ENCODE data around the gene TJP1.

TJP1 gene

DNA sequence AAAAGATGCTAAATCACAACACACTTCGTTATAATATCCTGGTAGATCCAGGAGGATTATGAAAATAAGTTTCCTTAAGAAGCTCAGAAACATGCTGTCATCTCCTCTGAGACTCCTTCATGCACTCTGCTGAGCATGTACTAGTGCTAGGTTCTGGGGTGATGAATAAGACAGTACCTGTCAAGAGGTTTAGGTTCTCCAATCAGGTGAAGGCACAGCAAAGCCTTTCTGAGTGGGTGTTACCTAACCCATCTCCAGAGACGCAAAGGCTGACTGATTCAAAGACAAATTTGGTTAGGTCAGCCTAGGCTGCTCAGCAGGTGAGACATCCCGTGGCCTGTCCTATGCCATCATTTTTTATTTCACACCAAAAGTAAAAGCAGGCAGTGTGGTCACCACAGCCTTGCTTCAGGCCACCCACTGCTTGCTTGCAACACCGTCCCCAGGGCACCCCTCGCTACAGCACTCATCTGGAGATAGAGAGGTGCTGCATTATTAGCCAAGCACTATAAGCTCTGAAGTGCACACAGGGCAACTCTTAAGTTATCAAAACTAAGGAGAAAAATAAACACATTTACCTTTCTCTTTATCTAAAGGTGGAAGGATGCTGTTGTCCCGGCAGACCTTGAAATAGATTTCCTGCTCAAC lies 117.2 kb downstream of the TJP1 start:
- TF ChIP-seq, protein P1, sequence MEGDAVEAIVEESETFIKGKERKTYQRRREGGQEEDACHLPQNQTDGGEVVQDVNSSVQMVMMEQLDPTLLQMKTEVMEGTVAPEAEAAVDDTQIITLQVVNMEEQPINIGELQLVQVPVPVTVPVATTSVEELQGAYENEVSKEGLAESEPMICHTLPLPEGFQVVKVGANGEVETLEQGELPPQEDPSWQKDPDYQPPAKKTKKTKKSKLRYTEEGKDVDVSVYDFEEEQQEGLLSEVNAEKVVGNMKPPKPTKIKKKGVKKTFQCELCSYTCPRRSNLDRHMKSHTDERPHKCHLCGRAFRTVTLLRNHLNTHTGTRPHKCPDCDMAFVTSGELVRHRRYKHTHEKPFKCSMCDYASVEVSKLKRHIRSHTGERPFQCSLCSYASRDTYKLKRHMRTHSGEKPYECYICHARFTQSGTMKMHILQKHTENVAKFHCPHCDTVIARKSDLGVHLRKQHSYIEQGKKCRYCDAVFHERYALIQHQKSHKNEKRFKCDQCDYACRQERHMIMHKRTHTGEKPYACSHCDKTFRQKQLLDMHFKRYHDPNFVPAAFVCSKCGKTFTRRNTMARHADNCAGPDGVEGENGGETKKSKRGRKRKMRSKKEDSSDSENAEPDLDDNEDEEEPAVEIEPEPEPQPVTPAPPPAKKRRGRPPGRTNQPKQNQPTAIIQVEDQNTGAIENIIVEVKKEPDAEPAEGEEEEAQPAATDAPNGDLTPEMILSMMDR (IDR thresholded peaks at IDR 0.05; ENCODE audit: insufficient read depth, low read length, poor library complexity, severe bottlenecking): no peak
- no peaks in the 10 kb centered on the region for H3K36me3 ChIP-seq (ENCODE audit: control insufficient read depth, insufficient read depth, low read length)
- DNase-seq (ENCODE audit: extremely low read depth, insufficient read length): no peak
- H3K4me3 ChIP-seq (replicated peaks; ENCODE audit: low read depth, low read length): no peak overlapping the region
- H3K27me3 ChIP-seq (replicated peaks; ENCODE audit: control insufficient read depth, insufficient read depth, low read length): no peaks in the 10 kb centered on the region

DNA sequence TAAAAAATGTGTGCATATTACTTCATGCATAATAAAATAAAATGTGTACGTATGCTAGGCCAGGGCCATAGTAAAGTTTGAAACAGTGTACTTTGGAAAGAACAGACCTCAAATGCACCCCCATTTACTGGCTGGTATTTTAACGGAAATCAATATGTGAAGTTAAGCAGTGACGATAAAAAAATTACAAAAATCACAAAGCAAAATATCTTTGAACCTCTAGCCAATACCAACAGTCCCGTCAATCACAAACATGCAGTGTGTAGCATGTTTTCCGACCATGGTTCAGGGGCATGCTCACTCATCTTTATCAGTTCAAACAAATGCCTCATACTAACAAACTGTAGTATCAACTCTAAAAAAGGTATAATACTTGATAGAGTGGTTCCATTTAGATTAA lies 121.1 kb downstream of the TJP1 start:
- no peak for DNase-seq (ENCODE audit: extremely low read depth, insufficient read length)
- no peak overlapping the region for H3K4me3 ChIP-seq (replicated peaks; ENCODE audit: low read depth, low read length)
- TF ChIP-seq, protein P1 (IDR thresholded peaks at IDR 0.05; ENCODE audit: insufficient read depth, low read length, poor library complexity, severe bottlenecking): no peak
- H3K27me3 ChIP-seq (replicated peaks; ENCODE audit: control insufficient read depth, insufficient read depth, low read length): no peaks in the 10 kb centered on the region
- H3K36me3 ChIP-seq (ENCODE audit: control insufficient read depth, insufficient read depth, low read length): no peaks in the 10 kb centered on the region

DNA sequence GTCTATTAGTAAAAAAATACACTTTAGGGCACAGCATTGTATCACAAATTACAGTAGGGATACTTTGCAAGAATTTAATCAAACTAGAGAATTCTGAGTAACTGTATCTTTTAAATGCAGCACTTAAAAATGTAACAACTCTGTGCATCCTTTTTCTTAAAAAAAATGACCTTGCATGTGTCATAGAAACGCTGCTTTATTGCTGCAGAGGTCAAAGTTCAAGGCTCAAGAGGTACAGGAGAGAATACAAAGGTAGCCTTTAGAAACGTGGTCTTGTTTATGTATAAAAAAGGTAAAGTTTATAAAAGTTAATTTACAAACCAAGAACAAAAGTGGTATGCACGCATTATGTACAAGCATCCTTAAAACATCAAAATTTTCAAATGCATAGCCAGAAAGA lies 122.0 kb downstream of the TJP1 start:
- Histone ChIP-seq H3K4me3 (replicated peaks; ENCODE audit: low read depth, low read length) (no peak overlapping the region), H3K27me3 (replicated peaks; ENCODE audit: control insufficient read depth, insufficient read depth, low read length) (no peaks in the 10 kb centered on the region), H3K36me3 (ENCODE audit: control insufficient read depth, insufficient read depth, low read length) (no peaks in the 10 kb centered on the region)
- no peak for DNase-seq (ENCODE audit: extremely low read depth, insufficient read length)
- TF ChIP-seq, protein P1 (IDR thresholded peaks at IDR 0.05; ENCODE audit: insufficient read depth, low read length, poor library complexity, severe bottlenecking): no peak

DNA sequence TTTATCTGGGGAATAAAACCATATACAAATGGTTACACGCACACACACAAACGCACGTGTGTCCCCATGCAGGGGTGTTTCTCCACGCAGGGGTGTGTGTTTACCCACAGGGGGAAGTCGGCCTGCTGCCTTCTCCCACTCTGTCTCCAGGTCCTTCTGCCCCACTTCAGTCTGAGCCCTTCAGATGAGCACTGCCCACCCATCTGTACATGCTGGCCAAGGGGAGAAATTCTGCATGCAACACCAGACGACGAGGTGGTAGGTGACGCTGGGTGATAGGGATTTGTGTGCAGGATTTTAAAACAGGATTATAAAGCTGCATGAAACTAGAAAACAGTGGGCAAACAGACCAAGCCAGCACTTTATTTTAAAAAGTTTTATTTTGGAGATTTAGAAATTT lies 122.5 kb downstream of the TJP1 start:
- no peak for DNase-seq (ENCODE audit: extremely low read depth, insufficient read length)
- Histone ChIP-seq H3K27me3 (replicated peaks; ENCODE audit: control insufficient read depth, insufficient read depth, low read length) (no peaks in the 10 kb centered on the region), H3K36me3 (ENCODE audit: control insufficient read depth, insufficient read depth, low read length) (no peaks in the 10 kb centered on the region), H3K4me3 (replicated peaks; ENCODE audit: low read depth, low read length) (no peak overlapping the region)
- TF ChIP-seq, protein P1 (IDR thresholded peaks at IDR 0.05; ENCODE audit: insufficient read depth, low read length, poor library complexity, severe bottlenecking): no peak

DNA sequence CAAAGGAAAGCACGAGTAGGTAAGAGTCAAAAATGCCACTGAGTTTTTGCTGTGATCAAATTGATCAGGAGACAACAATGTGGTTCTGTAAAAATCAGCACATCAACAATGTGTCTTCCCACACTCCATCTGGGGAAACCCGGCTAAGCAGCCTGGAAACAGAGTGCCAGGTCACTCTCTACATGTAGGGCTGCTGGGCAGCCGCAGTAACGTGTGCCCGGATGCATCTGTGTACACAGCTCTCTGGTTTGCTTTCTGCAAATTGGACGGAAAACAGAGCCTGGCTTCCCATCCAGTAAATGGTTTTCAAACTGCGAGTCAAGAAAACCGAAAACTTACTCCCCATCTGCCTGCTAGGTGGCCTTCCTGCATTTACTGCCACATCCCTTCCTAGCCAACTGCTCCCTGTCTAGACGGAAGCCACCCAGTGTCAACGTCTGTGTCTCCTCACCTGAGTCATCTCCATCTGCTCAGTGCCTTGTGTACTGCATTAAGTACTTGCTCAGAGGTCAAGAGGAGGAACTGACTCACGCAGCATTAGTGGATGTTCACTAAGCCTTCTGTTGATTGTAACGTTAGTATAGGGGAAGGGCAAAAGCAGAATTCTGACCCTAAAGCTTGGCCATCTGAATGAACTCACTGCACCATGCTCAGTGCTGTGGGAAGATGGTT lies 124.1 kb downstream of the TJP1 start:
- TF ChIP-seq, protein P1 (IDR thresholded peaks at IDR 0.05; ENCODE audit: insufficient read depth, low read length, poor library complexity, severe bottlenecking): no peak
- Histone ChIP-seq H3K4me3 (replicated peaks; ENCODE audit: low read depth, low read length) (no peak overlapping the region), H3K27me3 (replicated peaks; ENCODE audit: control insufficient read depth, insufficient read depth, low read length) (no peaks in the 10 kb centered on the region), H3K36me3 (ENCODE audit: control insufficient read depth, insufficient read depth, low read length) (no peaks in the 10 kb centered on the region)
- DNase-seq (ENCODE audit: extremely low read depth, insufficient read length): no peak

Data from GM06990 (cell line).